HUDEP-2 (cell line): ENCODE data around the gene LDLRAD4.
"Not testable (repeated sequence)": the region's sequence is repeated elsewhere in the genome, so short reads cannot be mapped to it uniquely, and the experiment has no call there.

Experiments used
- DNase-seq, 76 experiments: peaks; one replicate each; lab custom pipeline; 2025; ENCODE audit not compliant: unreplicated experiment in 76 of 76; lab: John Stamatoyannopoulos, UW

Gene LDLRAD4

GRCh38 chr18:13476312-13476711 lies 257.8 kb downstream of the LDLRAD4 start:
- DNase-seq: not testable (repeated sequence)

GRCh38 chr18:13477147-13477683 lies 258.7 kb downstream of the LDLRAD4 start:
- DNase-seq: no peak

- no peak for DNase-seq
Observed at GRCh38 chr18:13480571-13481255, 262.2 kb downstream of the LDLRAD4 start.

GRCh38 chr18:13481331-13481730 lies 262.8 kb downstream of the LDLRAD4 start:
- DNase-seq: no peak

- DNase-seq: no peak
Observed at GRCh38 chr18:13481820-13482617, 263.5 kb downstream of the LDLRAD4 start.

- DNase-seq: no peak
Observed at GRCh38 chr18:13482618-13482945, 264.0 kb downstream of the LDLRAD4 start.

GRCh38 chr18:13483316-13484270 lies 265.0 kb downstream of the LDLRAD4 start:
- no peak for DNase-seq

GRCh38 chr18:13485182-13485581 lies 266.6 kb downstream of the LDLRAD4 start:
- no peak for DNase-seq

- DNase-seq: no peak
Observed at GRCh38 chr18:13485604-13486003, 267.0 kb downstream of the LDLRAD4 start.

- no peak for DNase-seq
Observed at GRCh38 chr18:13486284-13486683, 267.7 kb downstream of the LDLRAD4 start.

GRCh38 chr18:13486686-13487085 lies 268.1 kb downstream of the LDLRAD4 start:
- no peak for DNase-seq

GRCh38 chr18:13487237-13487636 lies 268.7 kb downstream of the LDLRAD4 start:
- DNase-seq: no peak

- DNase-seq: no peak
Observed at GRCh38 chr18:13488281-13488929, 269.8 kb downstream of the LDLRAD4 start.

GRCh38 chr18:13489303-13489702 lies 270.7 kb downstream of the LDLRAD4 start:
- not testable (repeated sequence) for DNase-seq

GRCh38 chr18:13491138-13491537 lies 272.6 kb downstream of the LDLRAD4 start:
- DNase-seq: no peak

GRCh38 chr18:13492314-13492713 lies 273.8 kb downstream of the LDLRAD4 start:
- no peak for DNase-seq

GRCh38 chr18:13493079-13493478 lies 274.5 kb downstream of the LDLRAD4 start:
- no peak for DNase-seq

GRCh38 chr18:13493725-13494124 lies 275.2 kb downstream of the LDLRAD4 start:
- no peak for DNase-seq

- no peak for DNase-seq
Observed at GRCh38 chr18:13494871-13495445, 276.4 kb downstream of the LDLRAD4 start.

- no peak for DNase-seq
Observed at GRCh38 chr18:13495961-13496360, 277.4 kb downstream of the LDLRAD4 start.
